ENCODE data around the gene KLK6.

DNA sequence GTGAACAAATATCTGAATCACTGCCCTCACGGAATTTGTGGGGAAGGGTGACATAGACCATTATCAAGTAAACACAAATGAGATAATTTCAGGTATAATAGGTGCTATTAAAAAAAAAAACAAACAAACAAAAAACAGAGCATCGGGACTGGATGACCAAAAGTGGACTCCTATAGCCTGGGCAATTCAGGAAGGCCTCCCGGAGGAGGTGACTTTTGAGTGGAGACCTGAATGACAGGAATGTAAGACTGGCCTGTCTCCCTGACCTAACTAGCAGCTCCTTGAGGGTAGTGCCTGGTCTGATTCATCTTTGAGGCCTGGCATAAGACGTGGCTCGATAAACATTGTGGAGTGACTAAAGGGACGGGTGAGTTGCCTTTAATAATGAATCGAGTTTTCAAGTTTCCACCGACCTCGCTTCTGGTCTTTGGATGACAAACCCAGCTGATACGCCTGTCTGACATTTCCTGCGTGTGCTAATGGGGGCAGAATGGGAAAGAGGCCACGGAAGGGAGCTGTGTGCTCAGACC is 43.3 kb upstream of the KLK6 start:
- TF ChIP-seq, protein P1, sequence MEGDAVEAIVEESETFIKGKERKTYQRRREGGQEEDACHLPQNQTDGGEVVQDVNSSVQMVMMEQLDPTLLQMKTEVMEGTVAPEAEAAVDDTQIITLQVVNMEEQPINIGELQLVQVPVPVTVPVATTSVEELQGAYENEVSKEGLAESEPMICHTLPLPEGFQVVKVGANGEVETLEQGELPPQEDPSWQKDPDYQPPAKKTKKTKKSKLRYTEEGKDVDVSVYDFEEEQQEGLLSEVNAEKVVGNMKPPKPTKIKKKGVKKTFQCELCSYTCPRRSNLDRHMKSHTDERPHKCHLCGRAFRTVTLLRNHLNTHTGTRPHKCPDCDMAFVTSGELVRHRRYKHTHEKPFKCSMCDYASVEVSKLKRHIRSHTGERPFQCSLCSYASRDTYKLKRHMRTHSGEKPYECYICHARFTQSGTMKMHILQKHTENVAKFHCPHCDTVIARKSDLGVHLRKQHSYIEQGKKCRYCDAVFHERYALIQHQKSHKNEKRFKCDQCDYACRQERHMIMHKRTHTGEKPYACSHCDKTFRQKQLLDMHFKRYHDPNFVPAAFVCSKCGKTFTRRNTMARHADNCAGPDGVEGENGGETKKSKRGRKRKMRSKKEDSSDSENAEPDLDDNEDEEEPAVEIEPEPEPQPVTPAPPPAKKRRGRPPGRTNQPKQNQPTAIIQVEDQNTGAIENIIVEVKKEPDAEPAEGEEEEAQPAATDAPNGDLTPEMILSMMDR (IDR thresholded peaks at IDR 0.05): no peak
- no peak for TF ChIP-seq POLR2A (IDR thresholded peaks at IDR 0.05)

Data from testis (tissue), 2 donors.